K562 (cell line): Measurements from ENCODE around the gene SSBP2. TPM values are rescaled to one million over a fixed set of nuclear protein-coding genes. Genes with fewer than 3 reads are reported as not detected.
"Not testable (repeated sequence)": the region's sequence is repeated elsewhere in the genome, so short reads cannot be mapped to it uniquely, and the experiment has no call there.

ENCODE experiments used
- ATAC-seq: fragments of 200-7000 bp; cut with Tn5 transposase; 3 replicates; pipeline ENCODE4 v1.9.1; 2020; ENCODE audit warnings: moderate library complexity
- BruUV-seq: library from RNA; stranded (reverse); fragments of 400-500 nt; replicated peaks from 2 replicates; lab custom pipeline; 2021; lab: Mats Ljungman, UMichigan
- CTCF ChIA-PET: fragments of 300-600 bp; formaldehyde crosslinking; extraction: SDS; loops from one replicate; lab custom pipeline; 2021; ENCODE audit warnings: low intra/inter-chr PET ratio; lab: Yijun Ruan, JAX
- POLR2A ChIA-PET: fragments of 300-600, 350-650 bp; sonication (Branson Sonifier 250); formaldehyde crosslinking; extraction: SDS; loops from one replicate; lab custom pipeline; 2021; ENCODE audit warnings: antibody characterized with exemption, inconsistent platforms; lab: Yijun Ruan, JAX
- DNase-seq, 4 experiments: peaks; one replicate each; pipeline versions ENCODE4 v3.0.0 to v3.0.0-alpha.2; 2011 to 2018; ENCODE audit warnings: low spot score in 3 of 4, mixed read lengths in 3 of 4; ENCODE audit errors: extremely low read depth in 1 of 4
- FAIRE-seq: peaks from 2 replicates; lab custom pipeline; 2011; peaks lifted over from hg19 to GRCh38; lab: Jason Lieb, UNC
- H2AFZ ChIP-seq: 2 replicates; pipeline ENCODE4 v1.6.0; 2011; ENCODE audit warnings: low read depth, low read length, control low read depth, inconsistent platforms
- H3K27ac ChIP-seq: fragments of 200-600 bp; 3 replicates; pipeline ENCODE4 v1.8.0; 2011; ENCODE audit warnings: low read depth, mild to moderate bottlenecking, control low read depth, inconsistent platforms, low read length, moderate library complexity, mixed read lengths; ENCODE audit errors: extremely low read depth
- H3K27me3 ChIP-seq, 2 experiments: fragments of 300-600 bp in 1 of 2; 2 replicates in 1 of 2; 3 replicates in 1 of 2; pipeline versions ENCODE4 v1.6.0 to v1.8.0; 2011; ENCODE audit warnings: inconsistent platforms in 2 of 2, low read length in 2 of 2, mild to moderate bottlenecking in 1 of 2, mixed read lengths in 1 of 2, moderate library complexity in 1 of 2; ENCODE audit not compliant: control insufficient read depth in 2 of 2, insufficient read depth in 2 of 2
- H3K36me3 ChIP-seq: fragments of 300-600 bp; 3 replicates; pipeline ENCODE4 v1.8.0; 2011; ENCODE audit warnings: mild to moderate bottlenecking, low read length, inconsistent platforms; ENCODE audit not compliant: control insufficient read depth, insufficient read depth
- H3K4me1 ChIP-seq, 2 experiments: fragments of 200-600 bp in 1 of 2; replicated peaks in 1 of 2; 2 replicates in 1 of 2; 3 replicates in 1 of 2; pipeline versions ENCODE4 v1.5.1 to v1.8.0; 2011; ENCODE audit warnings: inconsistent platforms in 2 of 2, low read length in 2 of 2, mild to moderate bottlenecking in 1 of 2, mixed read lengths in 1 of 2, moderate library complexity in 1 of 2; ENCODE audit not compliant: control insufficient read depth in 2 of 2, insufficient read depth in 2 of 2
- H3K4me2 ChIP-seq: 2 replicates; pipeline ENCODE4 v1.6.1; 2011; ENCODE audit warnings: low read length, control low read depth, inconsistent platforms, mixed read lengths; ENCODE audit not compliant: insufficient read depth
- H3K4me3 ChIP-seq: fragments of 200-600 bp; sonication (generic), shearing (Covaris generic); 2 replicates; pipeline ENCODE4 v1.5.1; 2016; ENCODE audit warnings: control low read depth, inconsistent platforms
- H3K79me2 ChIP-seq: fragments of 200-600 bp; 3 replicates; pipeline ENCODE4 v1.8.0; 2011; ENCODE audit warnings: low read length, inconsistent platforms; ENCODE audit not compliant: control insufficient read depth, insufficient read depth
- H3K9ac ChIP-seq, 2 experiments: 2 replicates each; pipeline versions ENCODE4 v1.6.0 to v1.6.1; 2011; ENCODE audit warnings: low read depth in 2 of 2, low read length in 2 of 2, control low read depth in 1 of 2, inconsistent platforms in 1 of 2, mild to moderate bottlenecking in 1 of 2, mixed read lengths in 1 of 2; ENCODE audit not compliant: insufficient read depth in 1 of 2
- H3K9me1 ChIP-seq: one replicate; pipeline ENCODE4 v1.6.0; 2011; ENCODE audit warnings: inconsistent platforms, mild to moderate bottlenecking, low read length, moderate library complexity; ENCODE audit not compliant: control insufficient read depth, insufficient read depth
- H3K9me3 ChIP-seq: replicated peaks from 2 replicates; pipeline ENCODE4 v1.5.1; 2011; ENCODE audit warnings: low read depth, low read length, inconsistent platforms; ENCODE audit not compliant: control insufficient read depth, insufficient read depth
- H4K20me1 ChIP-seq: replicated peaks from 2 replicates; pipeline ENCODE4 v1.6.1; 2011; ENCODE audit warnings: low read length, inconsistent platforms, mixed read lengths; ENCODE audit not compliant: control insufficient read depth, insufficient read depth
- NFIC ChIP-seq: fragments of 450-650 bp; IDR thresholded peaks from 2 replicates; pipeline ENCODE4 v1.6.1; 2017; ENCODE audit warnings: mild to moderate bottlenecking, inconsistent platforms
- RHOXF2B ChIP-seq: fragments of 250-450 bp; sonication (Bioruptor Pico); conservative IDR thresholded peaks from 2 replicates; pipeline ENCODE4 v1.5.1; 2021
- ZNF146 ChIP-seq: IDR thresholded peaks from one replicate; pipeline ENCODE4 v1.6.1; 2018; ENCODE audit warnings: missing compliant biosample characterization; ENCODE audit not compliant: unreplicated experiment
- WGBS: fragments of 100-300 bp; shearing (Covaris generic); methylation state at CpG from one replicate; pipeline ENCODE4 v1.1.6; 2016; ENCODE audit warnings: low coverage, mixed read lengths; ENCODE audit not compliant: insufficient coverage; ENCODE audit errors: missing lambda C conversion rate; 5-methylcytosine and 5-hydroxymethylcytosine counted together
- in situ Hi-C: fragments of 300-500 bp; cut with MboI; formaldehyde crosslinking; loops from 4 replicates; pipeline ENCODE4 v1.15.0; 2018; ENCODE audit warnings: inconsistent platforms, mixed read lengths
- intact Hi-C: fragments of 100-400 bp; cut with micrococcal nuclease; formaldehyde crosslinking; loops from 2 replicates; pipeline ENCODE4 v1.14.2; 2022
- polyA plus RNA-seq, 8 experiments: library from polyadenylated mRNA; depleted of rRNA in 4 of 8; stranded (reverse) in 5 of 8; unstranded in 3 of 8; fragments of >200 nt; fragmentation: Nextera tagmentation in 2 of 8; fragmentation: Illumina TruSeq in 1 of 8; extraction: Ambion mirVana in 2 of 8; extraction: Trizol in 1 of 8; gene quantifications; 2 replicates each; pipeline versions ENCODE4 v1.2.1 to v1.2.3, GENCODE V29; 2011 to 2014; ENCODE audit warnings: inconsistent platforms in 1 of 8, missing spikeins in 1 of 8
- total RNA-seq, 7 experiments: library from RNA; depleted of rRNA in 6 of 7; stranded (reverse); fragments of >200 nt in 6 of 7; fragmentation: Illumina TruSeq in 2 of 7; extraction: Trizol in 2 of 7; gene quantifications; 2 replicates each; pipeline versions ENCODE4 v1.2.1 to v1.2.3, GENCODE V29; 2011 to 2021; ENCODE audit warnings: low replicate concordance in 1 of 7

The SSBP2 gene
- total and polyA plus RNA-seq, 9 of the 15 experiments (the other 6 are each of a cell fraction or from before 2014, with no cell fraction given) = 22.3 to 133 (median 42.1) TPM

DNA sequence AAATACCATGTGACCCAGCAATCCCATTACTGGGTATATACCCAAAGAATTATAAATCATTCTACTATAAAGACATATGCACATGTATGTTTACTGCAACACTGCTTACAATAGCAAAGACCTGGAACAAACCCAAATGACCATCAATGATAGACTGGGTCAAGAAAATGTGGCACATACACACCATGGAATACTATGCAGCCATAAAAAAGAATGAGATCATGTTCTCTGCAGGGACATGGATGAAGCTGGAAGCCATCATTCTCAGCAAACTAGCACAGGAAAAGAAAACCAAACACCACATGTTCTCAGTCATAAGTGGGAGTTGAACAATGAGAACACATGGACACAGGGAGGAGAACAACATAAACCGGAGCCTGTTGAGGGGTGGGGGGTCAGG, 90.3 kb downstream of the SSBP2 start:
- H3K27ac ChIP-seq, H3K9ac ChIP-seq, H3K4me1 ChIP-seq, FAIRE-seq, DNase-seq, intact Hi-C loops, H3K27me3 ChIP-seq, POLR2A ChIA-PET, CTCF ChIA-PET, H3K4me2 ChIP-seq, H4K20me1 ChIP-seq, ATAC-seq, H3K36me3 ChIP-seq, H3K9me1 ChIP-seq, H2AFZ ChIP-seq, in situ Hi-C loops, H3K4me3 ChIP-seq, BruUV-seq, H3K9me3 ChIP-seq: not testable (repeated sequence)
- 100% methylated on average over 1 of the region's 1 CpG for WGBS
- TF ChIP-seq ZNF146 (CRISPR knock-in tag) = peak; percentile 89
- peaks cover 19% of the 10 kb centered on the region for H3K79me2 ChIP-seq

GRCh38 chr5:81657386-81657785, 93.5 kb downstream of the SSBP2 start:
- no peak for ATAC-seq

More at GRCh38 chr5:81657386-81657785, 93.5 kb downstream of the SSBP2 start:
- ChIA-PET CTCF (no interaction called here), POLR2A (no interaction called here)
- Histone ChIP-seq H3K4me2 (no peak overlapping the region), H3K79me2 (peaks cover 19% of the 10 kb centered on the region), H3K4me1 (no peaks in the 10 kb centered on the region), H3K4me3 (no peak overlapping the region), H2AFZ (no peak overlapping the region), H3K27me3 (no peaks in the 10 kb centered on the region), H3K9ac (no peak overlapping the region), H3K27ac (no peak overlapping the region), H3K9me3 (no peaks in the 10 kb centered on the region), H4K20me1 (no peaks in the 10 kb centered on the region), H3K9me1 (no peaks in the 10 kb centered on the region), H3K36me3 (no peaks in the 10 kb centered on the region)
- intact Hi-C loops = no loop called here
- BruUV-seq = no TSS peak
- in situ Hi-C loops = no loop called here
- TF ChIP-seq RHOXF2B (CRISPR knock-in tag) (no peak), NFIC (peak; percentile 85)
- DNase-seq = peak in 1 of 4 experiments; percentile 28
- WGBS = 95% methylated on average over 1 of the region's 1 CpG
- FAIRE-seq = no peak
